Keratinocyte (primary cell): ENCODE measurements around the gene RPS6KL1. TPM values are rescaled to one million over a fixed set of nuclear protein-coding genes. Genes with fewer than 3 reads are reported as not detected.

ENCODE experiments used
- DNase-seq: peaks from one replicate; pipeline ENCODE4 v3.0.0-alpha.2; 2011; ENCODE audit warnings: low read depth, missing footprints, low spot score
- FAIRE-seq: peaks from 2 replicates; lab custom pipeline; 2011; peaks lifted over from hg19 to GRCh38; lab: Jason Lieb, UNC
- H2AFZ ChIP-seq: 2 replicates; pipeline ENCODE4 v1.6.0; 2012; ENCODE audit warnings: low read length, control low read depth, inconsistent platforms; ENCODE audit not compliant: control insufficient read depth
- H3K27ac ChIP-seq: 2 replicates; pipeline ENCODE4 v1.5.1; 2011; ENCODE audit warnings: low read length; ENCODE audit not compliant: control insufficient read depth, insufficient read depth
- H3K27me3 ChIP-seq: 3 replicates; pipeline ENCODE4 v1.6.0; 2011; ENCODE audit warnings: low read length; ENCODE audit not compliant: control insufficient read depth, insufficient read depth; ENCODE audit errors: extremely low read depth
- H3K36me3 ChIP-seq, 2 experiments: 2 replicates in 1 of 2; 3 replicates in 1 of 2; pipeline ENCODE4 v1.5.1; 2011; ENCODE audit warnings: low read length in 2 of 2, mild to moderate bottlenecking in 1 of 2; ENCODE audit not compliant: control insufficient read depth in 2 of 2, insufficient read depth in 2 of 2; ENCODE audit errors: extremely low read depth in 1 of 2
- H3K4me1 ChIP-seq: 3 replicates; pipeline ENCODE4 v1.5.1; 2011; ENCODE audit warnings: low read length; ENCODE audit not compliant: control insufficient read depth, insufficient read depth; ENCODE audit errors: extremely low read depth
- H3K4me2 ChIP-seq: 3 replicates; pipeline ENCODE4 v1.6.0; 2011; ENCODE audit warnings: low read depth, low read length; ENCODE audit not compliant: control insufficient read depth, insufficient read depth; ENCODE audit errors: extremely low read depth
- H3K4me3 ChIP-seq, 3 experiments: fragments of 200-600 bp in 1 of 3; sonication (generic) in 1 of 3; 2 replicates in 2 of 3; 3 replicates in 1 of 3; pipeline ENCODE4 v1.5.1; 2011 to 2016; ENCODE audit warnings: low read length in 3 of 3, mild to moderate bottlenecking in 3 of 3, control low read depth in 2 of 3, inconsistent platforms in 1 of 3, low read depth in 1 of 3, mixed read lengths in 1 of 3, mixed run types in 1 of 3, moderate library complexity in 1 of 3; ENCODE audit not compliant: control insufficient read depth in 2 of 3, insufficient read depth in 2 of 3; ENCODE audit errors: extremely low read depth in 1 of 3
- H3K79me2 ChIP-seq: 2 replicates; pipeline ENCODE4 v1.6.0; 2012; ENCODE audit warnings: low read length; ENCODE audit not compliant: control insufficient read depth, insufficient read depth
- H3K9ac ChIP-seq: 3 replicates; pipeline ENCODE4 v1.6.0; 2011; ENCODE audit warnings: low read length; ENCODE audit not compliant: control insufficient read depth, insufficient read depth; ENCODE audit errors: extremely low read depth
- H3K9me1 ChIP-seq: 3 replicates; pipeline ENCODE4 v1.6.0; 2011; ENCODE audit warnings: low read length; ENCODE audit not compliant: control insufficient read depth, insufficient read depth; ENCODE audit errors: extremely low read depth
- H3K9me3 ChIP-seq: 2 replicates; pipeline ENCODE4 v1.5.1; 2012; ENCODE audit warnings: low read depth, low read length; ENCODE audit not compliant: control insufficient read depth
- H4K20me1 ChIP-seq: 3 replicates; pipeline ENCODE4 v1.6.0; 2011; ENCODE audit warnings: low read length; ENCODE audit not compliant: control insufficient read depth, insufficient read depth; ENCODE audit errors: extremely low read depth
- CTCF ChIP-seq, 3 experiments: IDR thresholded peaks in 1 of 3; conservative IDR thresholded peaks in 1 of 3; optimal IDR thresholded peaks in 1 of 3; 2 replicates in 2 of 3; 3 replicates in 1 of 3; pipeline versions ENCODE3 to v1.5.1; 2011; ENCODE audit warnings: low read length in 3 of 3, mild to moderate bottlenecking in 3 of 3, moderate library complexity in 2 of 3, control low read depth in 1 of 3, inconsistent platforms in 1 of 3; ENCODE audit not compliant: insufficient read depth in 2 of 3; ENCODE audit errors: extremely low read depth in 1 of 3
- EZH2 ChIP-seq: IDR thresholded peaks from one replicate; pipeline ENCODE4 v1.6.1; 2012; ENCODE audit warnings: inconsistent platforms, mild to moderate bottlenecking, low read length, moderate library complexity
- dilution Hi-C: fragments of 300-500 bp; cut with MboI; formaldehyde crosslinking; loops from one replicate; pipeline ENCODE4 v1.7.0; 2020; ENCODE audit warnings: low sequenced_read_pairs; ENCODE audit not compliant: extremely low pct_ligation_motif_present
- polyA plus RNA-seq, 5 experiments: library from polyadenylated mRNA; depleted of rRNA in 3 of 5; stranded (reverse) in 3 of 5; stranded (forward) in 1 of 5; unstranded in 1 of 5; fragments of >200 nt; gene quantifications; 1 replicate in 1 of 5; 2 replicates in 3 of 5; 3 replicates in 1 of 5; pipeline versions ENCODE4 v1.2.1 to v1.2.3, GENCODE V29; 2011 to 2012; ENCODE audit warnings: missing spikeins in 2 of 5, low read depth in 1 of 5, low replicate concordance in 1 of 5

Gene RPS6KL1
- polyA plus RNA-seq, 1 donor (not counting 4 experiments of a cell fraction or from before 2014, with no cell fraction given): 0.69 TPM

GRCh38 chr14:74959596-74960180, 36.6 kb upstream of the RPS6KL1 start:
- Histone ChIP-seq H3K27ac (peak overlapping the region; percentile 44), H3K9me1 (no peaks in the 10 kb centered on the region), H3K9ac (no peak overlapping the region), H2AFZ (no peak overlapping the region), H3K4me2 (peak overlapping the region; percentile 50), H3K27me3 (no peaks in the 10 kb centered on the region), H3K4me1 (peaks cover 47% of the 10 kb centered on the region), H3K79me2 (peaks cover 4% of the 10 kb centered on the region), H4K20me1 (no peaks in the 10 kb centered on the region), H3K9me3 (no peaks in the 10 kb centered on the region), H3K36me3 (no peaks in the 10 kb centered on the region), H3K4me3 (no peak overlapping the region)
- FAIRE-seq: peak; percentile 79
- TF ChIP-seq EZH2: no peak
- no peak for DNase-seq
- dilution Hi-C loops: no loop called here

GRCh38 chr14:74956280-74957072, 33.4 kb upstream of the RPS6KL1 start:
- Histone ChIP-seq H3K9ac (no peak overlapping the region), H3K79me2 (peaks cover 25% of the 10 kb centered on the region), H3K9me3 (no peaks in the 10 kb centered on the region), H3K4me3 (no peak overlapping the region), H2AFZ (no peak overlapping the region), H3K4me2 (no peak overlapping the region), H3K4me1 (peaks cover 43% of the 10 kb centered on the region), H3K9me1 (no peaks in the 10 kb centered on the region), H3K27me3 (no peaks in the 10 kb centered on the region), H3K27ac (no peak overlapping the region), H4K20me1 (no peaks in the 10 kb centered on the region), H3K36me3 (peaks cover 2 to 12% of the 10 kb centered on the region in 2 experiments)
- TF ChIP-seq EZH2: no peak
- no peak for TF ChIP-seq CTCF (optimal IDR thresholded peaks at IDR 0.05 in 1 of 3, IDR thresholded peaks at IDR 0.05 in 1 of 3, conservative IDR thresholded peaks at IDR 0.05 in 1 of 3; ENCODE audit: extremely low read depth in 1 of 3, insufficient read depth in 2 of 3, low read length in 3 of 3)
- dilution Hi-C loops: no loop called here
- FAIRE-seq (no peak), DNase-seq (no peak)
